Erythroblast (primary cell): ENCODE data around the gene B3GAT3.
"Not testable (repeated sequence)": the region's sequence is repeated elsewhere in the genome, so short reads cannot be mapped to it uniquely, and the experiment has no call there.

Experiments
- DNase-seq, 2 experiments: peaks; one replicate each; lab custom pipeline; 2025; lab: John Stamatoyannopoulos, UW
- GATA1 ChIP-seq: IDR thresholded peaks from 2 replicates; pipeline ENCODE4 v1.6.1; 2011; ENCODE audit warnings: low read depth, mild to moderate bottlenecking, control low read depth, low read length, moderate library complexity
- POLR2A ChIP-seq: IDR thresholded peaks from 2 replicates; pipeline ENCODE4 v1.6.1; 2011; ENCODE audit warnings: mild to moderate bottlenecking, low read length

The B3GAT3 gene

GRCh38 chr11:62649486-62649885 is 27.7 kb upstream of the B3GAT3 start:
- DNase-seq: no peak

GRCh38 chr11:62648967-62649364 is 27.2 kb upstream of the B3GAT3 start:
- DNase-seq: no peak
- TF ChIP-seq GATA1 (no peak), POLR2A (no peak)

More at GRCh38 chr11:62649486-62649885, 27.7 kb upstream of the B3GAT3 start:
- no peak for TF ChIP-seq GATA1
- TF ChIP-seq POLR2A: no peak

DNA sequence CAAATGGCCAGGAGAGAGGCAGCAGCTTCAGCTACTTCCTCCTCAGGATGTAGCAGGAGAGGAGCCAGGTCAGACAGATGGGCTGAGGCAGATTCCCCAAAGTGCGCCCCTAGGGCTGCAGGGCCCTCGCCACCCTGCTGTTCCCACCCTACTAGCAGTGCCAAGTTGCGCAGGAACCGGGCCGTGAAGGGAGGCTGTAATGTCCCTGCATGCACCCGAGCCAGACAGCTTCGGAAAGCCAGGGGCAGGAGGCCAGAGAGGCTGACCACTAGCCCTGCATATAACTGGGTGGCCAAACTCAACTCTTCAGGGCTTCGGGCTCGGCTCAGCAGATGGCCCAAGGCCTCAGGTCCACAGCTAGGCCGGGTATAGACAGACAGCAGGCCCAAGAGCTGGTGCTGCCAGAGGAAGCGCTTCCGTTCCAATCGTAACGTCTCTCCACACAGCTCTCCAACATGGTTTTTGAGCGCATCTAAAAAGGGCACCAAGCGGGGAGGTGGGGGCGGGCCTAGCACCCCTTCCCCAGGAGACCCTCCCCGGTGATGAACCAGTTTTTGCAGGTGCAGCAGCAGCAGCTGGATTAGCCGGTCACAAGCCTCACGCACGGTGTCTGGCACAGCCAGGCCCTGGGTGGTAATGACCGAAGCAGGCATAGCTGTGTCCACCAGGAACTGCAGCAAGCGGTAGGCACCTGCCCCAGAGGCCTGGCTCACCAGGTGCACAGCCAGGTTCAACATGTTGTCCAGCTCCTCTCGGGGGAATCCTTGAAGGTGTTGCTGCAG is 26.6 kb upstream of the B3GAT3 start:
- TF ChIP-seq POLR2A: no peak
- no peak for TF ChIP-seq GATA1
- no peak for DNase-seq

DNA sequence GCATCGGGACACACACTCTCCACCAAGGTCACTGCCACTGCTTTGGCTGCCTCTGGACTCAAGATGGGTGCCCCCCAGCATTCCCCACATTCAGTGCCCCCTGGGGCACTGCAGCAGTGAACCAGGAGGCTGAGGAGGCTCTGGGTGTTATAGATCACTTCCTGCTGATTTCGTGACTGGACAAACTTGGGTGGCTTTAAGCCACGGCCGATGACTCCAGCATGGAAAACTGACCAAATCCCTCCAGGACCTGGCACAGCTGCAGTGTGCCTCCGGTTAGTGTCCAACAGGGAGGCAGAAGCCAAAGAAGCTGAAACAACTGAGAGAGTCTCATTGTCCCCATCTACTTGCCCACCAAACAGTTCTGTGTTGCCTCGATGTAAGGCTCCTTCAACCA is 25.8 kb upstream of the B3GAT3 start:
- DNase-seq: no peak
- TF ChIP-seq GATA1 (no peak), POLR2A (no peak)

GRCh38 chr11:62646825-62647608 is 25.2 kb upstream of the B3GAT3 start:
- no peak for TF ChIP-seq GATA1
- no peak for TF ChIP-seq POLR2A
- DNase-seq: no peak

- DNase-seq: peak; percentile 99
- no peak for TF ChIP-seq GATA1
- TF ChIP-seq POLR2A: peak; percentile 88
Observed at GRCh38 chr11:62645946-62646824, 24.4 kb upstream of the B3GAT3 start, which contains the start of gene GANAB. Gene GANAB (minus strand): TSS chr11:62646613. CDS start chr11:62646599, 14 bp downstream.

- no peak for TF ChIP-seq POLR2A
- no peak for TF ChIP-seq GATA1
Observed at GRCh38 chr11:62645671-62645945, 23.8 kb upstream of the B3GAT3 start.

GRCh38 chr11:62644220-62644619 is 22.4 kb upstream of the B3GAT3 start:
- DNase-seq: no peak
- no peak for TF ChIP-seq POLR2A
- TF ChIP-seq GATA1: no peak

More at GRCh38 chr11:62645671-62645945, 23.8 kb upstream of the B3GAT3 start:
- peak in 1 of 2 experiments; percentile 64 for DNase-seq

DNA sequence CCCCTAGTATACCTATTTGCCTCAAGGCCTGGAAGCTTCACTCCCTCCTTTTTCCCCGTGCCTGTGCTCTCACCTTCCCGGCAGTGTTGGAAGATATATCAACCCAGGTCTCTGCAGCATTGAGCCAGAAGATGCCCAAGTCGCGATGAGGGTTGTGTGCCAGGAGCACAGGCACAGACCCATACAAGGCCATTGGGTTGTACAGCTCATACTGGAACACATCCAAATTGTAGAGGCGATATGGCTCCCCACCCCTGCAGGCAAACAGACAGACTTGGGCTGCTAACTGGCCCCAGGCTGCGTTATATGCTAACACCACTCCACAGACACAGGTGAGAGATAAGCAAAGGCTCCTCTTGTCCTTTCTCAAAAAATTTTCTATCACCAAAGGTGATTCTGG is 10.7 kb upstream of the B3GAT3 start:
- TF ChIP-seq POLR2A (no peak), GATA1 (no peak)
- no peak for DNase-seq

DNA sequence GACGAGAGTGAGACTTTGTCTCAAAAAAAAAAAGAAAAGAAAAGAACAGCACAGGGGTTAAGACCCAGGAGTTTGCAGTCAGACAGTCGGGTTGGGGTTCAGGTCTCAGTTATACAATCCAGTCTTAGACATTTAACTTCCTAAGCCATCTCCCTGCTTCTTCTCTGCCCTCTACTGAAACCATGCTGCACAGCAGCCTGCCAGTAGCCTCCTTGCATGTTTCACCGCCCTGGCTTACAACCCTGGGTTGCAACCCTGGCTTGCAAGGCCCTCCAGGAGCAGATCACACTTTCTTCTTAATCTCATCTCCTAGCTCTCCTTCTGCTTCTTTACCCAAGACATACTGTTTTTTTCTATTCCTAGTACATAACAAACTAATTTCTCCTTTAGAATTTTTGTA is 5.9 kb upstream of the B3GAT3 start:
- DNase-seq: no peak
- TF ChIP-seq GATA1: no peak
- no peak for TF ChIP-seq POLR2A

- no peak for DNase-seq
- TF ChIP-seq POLR2A (no peak), GATA1 (no peak)
Observed at GRCh38 chr11:62622476-62623089, 797 bp upstream of the B3GAT3 start.

DNA sequence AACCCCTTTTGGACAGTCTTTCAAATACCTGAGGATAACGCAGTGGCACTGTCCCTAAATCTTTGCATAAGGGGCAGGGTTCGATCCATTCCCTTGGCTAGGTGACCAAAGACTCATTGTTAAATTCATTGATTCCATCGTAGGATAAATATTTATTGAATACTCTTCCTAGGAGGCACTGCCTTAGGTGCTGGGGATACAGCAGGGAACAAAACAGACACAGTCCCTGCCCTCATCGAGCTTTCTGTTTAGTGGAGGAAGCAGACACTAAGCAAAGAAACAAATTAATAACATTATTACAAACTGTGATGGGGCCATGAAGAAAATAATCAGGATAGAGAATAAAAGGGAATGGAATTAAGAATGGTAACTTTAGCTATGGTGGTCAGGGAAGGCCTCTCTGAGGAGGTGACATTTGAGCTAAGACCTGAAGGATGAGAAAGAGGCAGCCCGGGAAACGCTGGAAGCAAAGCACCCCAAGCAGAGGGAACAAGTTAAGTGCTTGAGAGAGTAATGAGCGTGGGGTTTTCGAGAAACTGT is 689 bp downstream of the B3GAT3 start:
- no peak for DNase-seq
- TF ChIP-seq GATA1 (no peak), POLR2A (no peak)

DNA sequence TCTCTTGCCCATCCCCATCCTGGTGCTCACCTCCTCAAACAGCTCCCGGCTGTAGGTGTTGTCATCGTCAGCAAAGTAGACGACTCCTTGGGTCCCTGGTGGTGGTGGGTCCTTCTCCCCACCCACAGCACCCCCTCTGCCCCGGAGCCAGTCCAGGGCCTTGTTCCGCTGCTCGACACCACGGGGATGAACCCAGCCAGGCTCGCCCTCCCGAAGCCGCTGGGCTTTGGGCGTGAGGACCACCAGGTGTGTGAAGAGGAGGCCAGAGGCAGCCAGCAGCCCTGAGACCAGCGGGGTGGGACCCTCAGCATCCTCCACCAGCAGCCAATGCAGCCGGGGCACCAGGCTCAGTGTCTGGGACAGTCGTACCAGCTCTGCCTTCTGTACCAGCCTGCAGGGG is 4.8 kb downstream of the B3GAT3 start:
- not testable (repeated sequence) for DNase-seq
